NCI-H510A (cell line): ENCODE data around the gene CYP26A1.
"Not testable (repeated sequence)": the region's sequence is repeated elsewhere in the genome, so short reads cannot be mapped to it uniquely, and the experiment has no call there.

Experiments
- DNase-seq: peaks from one replicate; lab custom pipeline; 2025; lab: John Stamatoyannopoulos, UW

Gene CYP26A1

DNA sequence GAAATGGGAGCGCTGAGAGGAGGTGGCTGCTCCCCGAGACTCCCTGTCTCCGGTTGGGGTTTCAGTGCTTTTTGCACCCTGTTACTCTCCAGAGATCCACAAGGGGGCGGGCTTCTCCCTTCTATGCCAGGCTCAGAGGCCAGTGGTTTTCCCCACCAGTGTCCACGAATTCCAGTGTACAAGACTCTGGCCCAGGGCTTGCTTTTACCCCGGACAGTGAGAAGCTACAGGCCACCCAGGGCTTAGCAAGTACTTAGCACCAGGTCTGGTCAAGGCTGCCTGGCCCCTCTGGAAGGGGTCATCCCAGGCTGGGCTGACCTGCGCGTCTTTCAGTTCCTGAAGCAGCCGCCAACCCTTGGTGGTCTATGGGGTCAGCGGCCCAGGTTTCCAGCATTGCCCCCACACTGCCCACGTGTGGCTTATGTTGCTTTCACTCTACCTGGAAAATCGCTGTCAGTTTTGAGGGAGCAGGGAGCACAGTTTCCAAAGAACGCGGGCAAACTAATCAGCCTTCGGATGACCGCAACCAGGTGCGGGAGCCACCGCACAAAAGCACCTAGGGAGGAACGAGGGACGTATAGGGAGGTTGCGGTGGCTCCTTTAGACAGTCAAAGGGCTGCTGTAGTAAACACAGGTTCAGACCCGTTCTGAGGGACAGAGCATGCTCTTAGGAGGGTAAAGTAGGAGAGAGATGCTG is 6.8 kb downstream of the CYP26A1 start:
- DNase-seq: no peak

DNA sequence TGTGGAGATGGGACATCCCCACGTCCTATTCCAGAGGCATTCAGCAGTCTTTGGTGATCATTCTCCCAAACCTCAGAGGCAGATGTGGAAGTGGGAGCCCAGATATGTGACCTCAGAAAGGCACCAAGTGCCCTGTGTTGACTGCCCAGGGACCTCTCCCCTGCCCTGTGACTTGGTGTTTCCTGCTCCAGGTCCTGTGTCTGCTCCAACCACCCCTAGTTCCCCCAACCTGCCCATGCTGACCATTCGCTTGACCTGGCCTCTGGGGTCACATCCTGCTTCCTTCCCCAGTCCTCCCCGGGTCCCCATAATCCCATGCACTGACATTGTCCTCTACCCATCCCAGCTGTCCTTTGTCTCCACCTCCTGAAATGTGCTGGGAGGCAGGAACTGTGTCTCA is 7.6 kb downstream of the CYP26A1 start:
- no peak for DNase-seq

DNA sequence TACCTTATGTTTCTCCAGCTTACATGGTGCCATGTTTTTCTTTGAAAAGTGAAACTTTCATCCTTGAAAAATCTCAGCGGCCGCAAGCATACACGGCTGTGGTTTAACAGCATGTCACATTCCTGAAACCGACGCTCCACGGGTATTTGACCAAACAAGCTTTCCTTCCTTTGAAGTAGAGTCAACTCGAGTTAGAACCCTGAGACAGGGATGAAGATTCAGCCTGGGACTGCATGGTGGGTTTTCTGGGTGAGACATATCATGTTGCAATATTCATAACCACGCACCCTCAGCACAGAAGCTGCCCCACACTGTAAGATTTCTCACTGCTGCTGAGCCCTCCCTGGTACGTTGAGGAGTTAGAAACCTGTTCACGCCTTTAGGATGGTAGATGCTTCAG is 8.1 kb downstream of the CYP26A1 start:
- DNase-seq: no peak

DNA sequence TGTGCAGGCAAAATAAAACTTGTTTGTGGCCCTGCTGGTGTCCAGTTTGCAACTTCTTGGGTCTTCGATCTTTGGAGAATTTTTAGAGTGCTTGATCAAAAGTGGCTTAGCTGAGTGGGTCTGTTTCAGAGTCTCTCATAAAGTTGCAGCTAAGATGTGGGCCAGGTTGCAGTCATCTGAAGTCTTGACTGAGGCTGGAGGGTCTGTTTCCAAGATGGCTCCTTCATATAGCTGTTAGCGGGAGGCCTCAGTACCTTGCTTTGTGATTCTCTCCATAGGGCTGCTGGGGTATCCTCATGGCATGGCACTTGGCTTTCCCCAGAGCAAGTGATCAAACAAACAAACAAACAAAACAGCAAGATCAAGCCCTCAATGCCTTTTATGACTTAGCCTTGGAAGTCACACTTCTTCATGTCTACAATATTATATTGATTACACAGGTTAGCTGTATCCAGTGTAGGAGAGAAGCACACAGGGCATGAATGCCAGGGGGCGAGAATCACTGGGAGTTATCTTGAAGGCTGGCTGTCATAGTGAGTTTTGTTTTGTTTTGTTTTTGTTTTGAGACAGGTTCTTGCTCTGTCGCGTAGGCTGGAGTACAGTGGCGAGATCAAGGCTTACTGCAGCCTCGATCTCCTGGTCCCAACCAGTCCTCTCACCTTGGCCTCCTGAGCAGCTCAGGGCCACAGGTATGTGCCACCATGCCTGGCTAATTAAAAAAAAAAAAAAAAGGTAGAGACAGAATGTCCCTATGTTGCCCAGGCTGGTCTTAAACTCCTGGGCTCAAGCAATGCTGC is 10.2 kb downstream of the CYP26A1 start:
- DNase-seq: no peak

DNA sequence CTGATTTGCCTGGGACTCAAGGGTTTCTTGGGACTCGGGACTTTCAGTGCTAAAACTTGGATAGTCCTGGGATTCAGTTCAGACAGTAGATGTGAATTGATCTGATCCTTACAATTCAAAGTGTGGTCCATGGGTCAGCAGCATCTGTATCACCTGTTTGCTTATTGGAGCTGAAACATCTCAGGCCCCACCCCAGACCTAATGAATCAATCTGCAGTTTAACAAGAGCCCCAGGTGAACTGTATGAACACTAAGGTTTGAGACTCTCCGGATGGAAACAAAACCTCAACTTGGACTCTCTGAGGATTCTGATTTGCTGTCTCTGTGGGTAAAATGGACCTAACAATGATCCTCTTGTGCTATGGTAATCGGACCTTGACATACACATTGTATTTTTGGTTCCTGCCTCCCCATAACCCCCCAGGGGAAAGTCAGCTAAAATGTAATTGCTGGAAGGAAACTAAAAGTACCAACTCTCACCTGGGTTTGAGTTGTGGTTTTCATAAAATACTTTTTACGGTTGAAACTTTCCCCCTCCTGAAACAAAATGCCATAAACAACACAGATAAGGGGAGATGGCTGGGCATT is 11.7 kb downstream of the CYP26A1 start:
- no peak for DNase-seq

DNA sequence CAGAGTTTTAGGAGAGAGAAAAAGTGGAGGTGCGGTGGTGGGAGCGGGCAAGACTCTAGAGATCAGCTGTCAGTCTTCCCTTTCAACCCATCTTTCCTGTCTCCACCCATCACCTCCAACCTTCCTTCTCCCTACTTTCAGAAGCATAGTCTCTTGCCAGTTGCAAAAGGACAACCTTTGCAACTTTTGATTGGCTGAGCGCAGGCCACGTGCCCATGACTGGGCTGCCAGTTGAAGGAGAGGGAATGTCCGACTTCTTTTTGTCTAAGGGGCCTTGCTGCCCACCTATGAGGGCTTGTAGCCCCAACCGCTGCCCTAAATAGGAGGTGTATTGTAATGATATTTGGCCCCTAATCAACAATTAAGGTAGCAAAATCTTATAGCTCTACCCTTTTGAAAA is 12.6 kb downstream of the CYP26A1 start:
- DNase-seq: no peak

DNA sequence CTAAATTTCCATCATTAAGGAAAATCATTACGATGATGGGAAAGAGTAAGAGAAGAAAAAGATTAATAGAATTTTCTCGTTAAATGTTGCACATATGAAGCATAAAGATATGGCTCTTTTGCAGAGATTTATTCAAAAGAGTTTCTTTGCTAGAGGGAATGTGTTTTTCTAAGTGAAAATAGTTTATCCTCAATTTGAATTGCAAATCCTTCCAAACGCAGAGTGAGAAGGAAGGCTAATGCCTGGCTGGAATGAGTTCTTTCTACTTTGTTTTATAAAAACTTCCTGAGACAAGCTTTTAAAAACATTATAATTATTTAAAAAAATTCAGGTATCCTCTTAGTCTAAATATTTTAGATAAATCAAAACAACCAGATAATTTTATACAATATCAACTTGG is 14.2 kb downstream of the CYP26A1 start:
- DNase-seq: no peak

DNA sequence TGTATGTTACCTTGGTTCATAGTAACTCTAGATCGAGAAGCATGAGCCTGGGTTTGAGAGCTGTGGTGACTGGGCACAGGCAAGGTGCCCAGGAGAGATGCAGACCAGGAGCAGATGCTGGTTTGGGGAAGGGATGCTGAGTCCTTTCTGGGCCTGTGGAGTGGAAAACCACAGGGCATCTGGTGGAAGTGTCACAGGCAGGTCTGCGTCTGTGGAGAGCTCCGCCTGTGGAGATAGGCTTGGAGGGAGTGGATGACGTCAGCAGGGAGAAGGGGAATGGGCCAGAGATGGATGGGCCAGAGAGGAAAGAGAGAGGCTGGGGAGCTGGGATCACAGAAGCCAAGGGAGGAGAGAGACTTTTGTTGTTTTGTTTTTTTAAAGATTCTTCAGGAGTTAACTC is 14.8 kb downstream of the CYP26A1 start:
- no peak for DNase-seq

DNA sequence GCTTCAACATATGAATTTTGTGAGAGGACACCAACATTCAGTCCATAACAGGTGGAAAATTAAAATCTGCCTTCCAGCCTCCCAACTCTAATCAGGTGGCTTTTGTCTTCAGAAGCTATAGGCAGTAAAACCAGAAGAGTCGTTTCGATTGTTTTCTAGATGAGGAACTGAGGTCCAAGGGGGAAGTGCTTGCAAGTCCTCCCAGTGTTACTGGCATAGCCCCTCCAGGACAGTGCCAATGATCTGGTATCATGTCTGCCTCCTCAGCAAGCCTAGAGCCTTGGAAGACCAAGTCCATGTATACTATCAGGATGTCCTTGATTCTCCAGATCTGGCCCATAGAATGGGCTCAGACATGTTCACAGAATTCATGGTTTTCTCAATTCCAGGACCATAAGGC is 16.9 kb downstream of the CYP26A1 start:
- DNase-seq: no peak

DNA sequence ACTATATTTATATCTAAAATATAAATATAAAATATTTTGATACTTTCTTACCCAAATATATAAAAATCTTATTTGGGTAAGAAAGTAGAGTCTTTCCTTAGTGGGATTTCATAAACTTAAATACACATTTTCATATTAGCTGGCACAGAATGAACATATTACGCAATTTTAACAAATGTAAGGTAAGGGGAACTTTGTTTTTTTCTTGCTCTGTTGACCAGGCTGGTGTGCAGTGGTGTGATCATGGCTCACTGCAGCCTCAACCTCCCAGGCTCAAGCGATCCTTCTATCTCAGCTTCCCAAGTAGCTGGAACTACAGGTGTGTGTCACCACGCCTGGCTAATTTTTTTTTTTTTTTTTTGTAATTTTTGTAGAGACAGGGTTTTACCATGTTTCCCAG is 18.3 kb downstream of the CYP26A1 start:
- DNase-seq: no peak

DNA sequence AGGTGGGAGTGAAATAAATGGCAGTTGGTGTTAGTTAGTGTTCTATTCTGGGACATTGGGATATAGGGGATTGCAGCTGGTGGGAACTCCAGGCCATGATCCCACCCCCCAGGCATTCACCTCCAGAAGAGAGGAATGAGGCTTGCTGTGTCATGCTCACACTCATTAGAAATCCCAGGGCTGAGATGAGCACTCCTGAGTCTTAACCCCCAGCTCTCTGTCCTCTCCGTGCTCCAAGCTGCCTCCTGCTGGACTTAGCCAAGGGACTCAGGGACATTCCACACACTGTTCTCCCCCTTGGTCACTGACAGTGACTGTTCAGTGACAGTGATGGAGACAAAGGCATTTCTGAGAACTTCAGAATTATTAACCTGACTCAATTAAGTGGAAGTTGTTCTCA is 21.5 kb downstream of the CYP26A1 start:
- no peak for DNase-seq

DNA sequence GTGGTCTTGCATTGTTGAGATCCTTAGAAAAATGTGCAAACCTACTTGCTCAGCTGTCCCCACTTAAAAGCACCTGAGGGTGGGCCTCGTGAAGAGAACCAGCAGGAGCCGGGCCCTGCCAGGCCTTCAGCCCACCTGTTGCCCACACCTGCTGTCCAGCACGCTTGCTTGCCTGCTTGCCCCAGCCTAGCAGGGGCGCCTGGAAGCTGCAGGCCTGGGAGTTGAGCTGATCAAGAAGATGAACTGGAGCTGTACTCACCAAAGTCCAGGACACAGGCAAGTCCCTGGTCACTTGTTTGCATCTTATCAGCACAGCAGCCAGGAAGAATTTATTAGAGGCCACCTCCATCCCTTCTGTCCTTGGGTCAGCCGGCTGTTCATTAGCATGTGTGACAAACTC is 23.2 kb downstream of the CYP26A1 start:
- no peak for DNase-seq

DNA sequence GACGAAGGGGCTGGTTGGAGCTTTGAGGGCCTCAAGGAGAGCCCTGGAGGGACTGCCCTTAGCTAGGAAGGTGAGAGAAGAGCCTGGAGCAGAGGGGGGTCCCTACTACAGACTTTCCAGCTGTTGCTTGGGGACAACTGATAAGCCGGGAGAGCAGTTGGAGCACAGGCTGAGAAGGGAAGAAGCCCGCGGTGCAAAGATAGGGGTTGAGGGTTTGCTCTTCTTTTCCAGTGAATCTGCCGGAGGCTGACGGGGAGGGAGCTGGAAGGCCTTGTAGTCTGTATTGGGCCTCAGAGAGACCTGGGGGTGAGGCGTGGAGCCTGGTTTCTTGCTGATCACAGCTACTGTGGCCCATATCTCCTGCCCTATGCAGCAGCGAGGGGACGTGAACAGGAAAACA is 23.7 kb downstream of the CYP26A1 start:
- no peak for DNase-seq

DNA sequence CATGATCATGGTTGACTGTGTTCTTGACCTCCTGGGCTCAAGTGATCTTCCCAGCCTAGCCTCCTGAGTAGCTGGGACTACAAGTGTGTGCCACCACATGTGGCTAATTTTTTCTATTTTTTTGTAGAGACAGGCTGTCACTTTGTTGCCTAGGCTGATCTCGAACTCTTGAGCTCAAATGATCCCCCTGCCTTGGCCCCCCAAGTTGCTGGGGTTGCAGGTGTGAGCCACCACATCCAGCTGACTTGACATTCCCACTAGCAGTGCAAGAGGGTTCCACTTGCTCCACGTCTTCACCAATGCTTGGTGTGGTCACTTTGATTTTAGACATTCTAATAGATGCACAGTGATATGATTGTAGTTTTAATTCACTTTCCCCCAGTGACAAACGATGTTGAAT is 25.1 kb downstream of the CYP26A1 start:
- DNase-seq: no peak

DNA sequence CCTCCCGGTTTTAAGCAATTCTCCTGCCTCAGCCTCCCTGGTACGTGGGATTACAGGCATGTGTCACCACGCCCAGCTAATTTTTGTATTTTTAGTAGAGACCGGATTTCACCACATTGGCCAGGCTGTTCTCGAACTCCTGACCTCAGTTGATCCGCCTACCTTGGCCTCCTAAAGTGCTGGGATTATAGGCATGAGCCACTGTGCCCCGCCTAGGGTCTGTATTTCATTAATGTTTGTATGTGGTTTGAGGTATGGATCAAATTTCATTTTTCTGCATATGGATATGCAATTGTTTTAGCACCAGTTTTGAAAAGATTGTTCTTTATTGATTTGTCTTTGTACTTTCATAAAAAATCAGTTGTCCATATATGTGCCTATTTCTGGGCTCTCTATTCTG is 26.0 kb downstream of the CYP26A1 start:
- no peak for DNase-seq

DNA sequence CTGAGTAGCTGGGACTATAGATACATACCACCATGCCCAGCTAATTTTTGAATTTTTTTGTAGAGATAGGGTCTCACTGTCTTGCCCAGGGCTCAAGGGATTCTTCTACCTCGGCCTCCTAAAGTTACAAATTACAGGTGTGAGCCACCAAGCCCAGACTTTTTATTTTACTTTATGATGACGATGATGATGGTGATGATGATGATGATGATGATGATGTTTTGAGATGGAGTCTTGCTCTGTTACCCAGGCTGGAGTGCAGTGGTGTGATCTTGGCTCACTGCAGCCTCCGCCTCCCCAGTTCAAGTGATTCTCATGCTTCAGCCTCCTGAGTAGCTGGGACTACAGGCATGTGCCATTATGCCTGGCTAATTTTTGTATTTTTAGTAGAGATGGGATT is 27.5 kb downstream of the CYP26A1 start:
- not testable (repeated sequence) for DNase-seq

DNA sequence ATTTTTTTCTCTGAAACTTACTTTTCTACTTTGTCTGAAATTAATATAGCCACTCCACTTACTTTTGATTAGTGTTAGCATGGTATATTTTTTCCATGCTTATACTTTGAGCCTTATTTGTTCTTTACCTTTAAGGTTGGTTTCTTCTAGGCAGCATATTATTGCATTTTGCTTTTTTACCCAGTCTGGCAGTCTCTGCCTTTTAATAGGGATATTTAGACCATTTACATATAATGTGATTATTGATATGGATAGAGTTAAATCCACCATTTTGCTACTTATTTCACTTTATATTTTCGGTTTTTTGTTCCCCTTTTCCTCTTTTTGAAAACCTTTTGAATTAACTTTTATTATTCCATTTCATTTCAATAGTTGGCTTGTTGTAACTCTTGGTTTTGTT is 30.3 kb downstream of the CYP26A1 start:
- DNase-seq: no peak

DNA sequence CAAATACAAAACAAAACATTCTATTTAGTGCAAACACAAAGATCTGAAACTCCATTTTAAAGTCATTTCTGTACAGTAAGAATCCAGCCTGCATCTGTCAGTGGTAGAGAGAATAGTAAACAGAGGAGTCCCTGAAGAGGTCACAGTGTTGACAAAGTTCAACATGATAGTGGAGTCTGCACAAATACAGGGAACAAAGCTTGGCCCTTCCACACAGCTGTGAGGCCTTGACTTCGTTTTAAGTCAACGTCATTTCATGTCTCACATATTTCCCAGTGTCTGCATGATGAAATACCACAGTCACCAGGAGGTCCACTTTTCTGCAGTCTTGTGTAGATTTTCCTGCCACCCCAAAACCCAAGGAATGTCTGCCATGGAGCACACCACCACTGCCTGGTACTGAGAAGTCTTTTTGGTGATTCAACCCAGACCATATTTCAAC is 33.0 kb downstream of the CYP26A1 start:
- peak; percentile 58 for DNase-seq

DNA sequence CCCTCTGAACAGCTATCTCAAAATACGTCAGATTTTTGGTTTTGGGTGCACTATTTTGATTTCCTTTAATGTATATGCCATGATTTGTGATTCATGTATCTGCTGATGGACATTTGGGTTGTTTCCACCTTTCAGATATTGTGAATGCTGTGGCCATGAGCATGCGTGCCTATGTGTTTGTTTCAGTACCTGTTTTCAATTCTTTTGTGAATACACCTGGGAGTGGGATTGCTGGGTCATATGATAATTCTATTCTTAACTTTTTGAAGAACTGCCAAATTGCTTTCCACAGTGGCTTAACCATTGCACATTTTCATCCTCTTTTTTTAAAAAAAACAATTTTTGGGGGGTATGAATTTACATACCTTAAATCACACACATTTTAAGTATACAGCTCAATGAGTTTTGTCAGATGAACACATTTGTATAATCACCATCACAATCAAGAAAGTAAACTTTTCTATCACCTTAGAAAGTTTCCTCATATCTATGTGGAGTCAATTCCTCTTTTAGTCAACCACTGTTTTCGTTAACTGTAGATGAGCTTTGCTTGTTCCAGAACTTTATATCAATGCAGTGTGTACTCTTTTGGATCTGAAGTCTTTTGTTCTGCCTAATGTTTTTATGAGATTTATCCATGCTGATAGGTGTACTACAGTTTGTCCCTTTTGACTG is 36.9 kb downstream of the CYP26A1 start:
- no peak for DNase-seq

DNA sequence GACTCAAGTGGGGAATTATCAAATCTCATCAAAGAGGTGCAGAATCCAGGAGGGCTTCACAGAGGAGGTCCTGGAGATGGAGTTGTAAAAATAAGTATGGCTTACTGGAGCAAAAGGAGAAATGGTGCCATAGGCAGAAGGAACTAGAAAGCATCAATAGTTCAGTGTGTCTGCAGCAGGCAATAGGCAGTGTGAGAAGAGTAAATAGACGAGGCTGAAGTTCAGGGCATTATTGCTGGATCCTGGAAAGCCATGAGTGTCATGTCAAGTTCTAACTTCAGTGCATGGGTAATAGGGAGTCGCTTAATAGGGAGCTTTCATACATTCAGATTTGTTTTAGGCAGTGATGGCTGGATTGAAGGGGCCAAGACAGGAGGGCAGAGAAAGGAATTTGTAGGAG is 39.3 kb downstream of the CYP26A1 start:
- no peak for DNase-seq

DNA sequence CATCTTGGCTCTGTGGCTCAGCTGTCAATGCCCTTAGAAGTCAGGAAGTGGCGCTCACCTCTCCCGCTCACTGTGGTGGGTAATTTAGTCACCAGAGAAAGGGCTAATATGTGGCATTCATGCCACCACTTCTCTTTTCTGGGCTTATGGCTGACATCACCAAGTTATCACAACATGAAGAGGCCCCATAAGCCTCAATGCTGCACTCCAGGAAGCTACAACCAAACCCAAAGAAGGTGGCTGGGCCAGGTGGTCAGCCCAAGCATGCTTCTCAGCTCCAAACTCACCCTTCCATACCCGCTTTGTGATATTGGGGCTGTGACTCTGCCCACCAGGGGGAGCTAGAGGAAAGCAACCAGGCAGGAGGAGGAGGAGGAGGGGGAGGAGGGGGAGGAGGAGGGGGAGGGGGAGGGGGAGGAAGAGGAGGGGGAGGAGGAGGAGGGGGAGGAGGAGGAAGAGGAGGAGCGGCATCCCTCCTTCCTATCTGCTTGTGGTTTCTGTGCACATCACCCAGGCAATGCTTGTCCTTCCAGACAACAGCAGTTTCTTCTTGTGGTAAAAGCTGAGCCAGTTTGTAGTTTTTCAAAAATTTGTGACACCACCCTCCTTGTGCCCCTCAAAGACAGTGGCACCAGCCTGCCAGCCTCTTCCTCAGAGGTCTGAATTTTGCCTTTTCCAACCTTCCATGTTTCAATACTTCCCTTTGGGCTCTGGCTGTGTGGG is 42.1 kb downstream of the CYP26A1 start:
- peak; percentile 7 for DNase-seq

DNA sequence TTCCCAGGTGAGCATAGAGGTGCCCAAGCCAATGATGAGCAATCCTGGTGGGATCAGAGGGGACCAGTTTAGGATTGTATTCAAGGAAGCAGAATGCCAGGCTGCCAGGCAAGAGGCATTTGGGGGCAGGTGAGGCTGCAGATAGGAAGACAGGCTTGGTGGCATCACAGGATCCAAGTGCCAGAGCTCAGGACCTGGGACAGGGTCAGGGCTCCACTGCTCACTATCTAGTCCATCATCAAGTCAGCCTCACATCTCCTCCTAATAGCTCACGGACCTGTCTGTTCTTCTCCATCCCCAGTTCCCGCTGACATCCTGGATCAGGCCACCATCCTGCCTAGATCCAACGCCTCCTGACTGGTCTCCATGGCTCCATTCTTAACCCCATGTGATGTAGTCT is 47.6 kb downstream of the CYP26A1 start:
- no peak for DNase-seq
